B cell (primary cell): Measurements from ENCODE around the gene KLHL17. TPM values are rescaled to one million over a fixed set of nuclear protein-coding genes. Genes with fewer than 3 reads are reported as not detected.

ENCODE experiments used
- ATAC-seq: fragments of 200-7000 bp; cut with Tn5 transposase; one replicate; pipeline ENCODE4 v1.10.0; 2021; ENCODE audit warnings: low read depth, mild to moderate bottlenecking, moderate number of reproducible peaks, moderate library complexity
- CTCF ChIA-PET: fragments of 350-600 bp; sonication (Branson Sonifier 250); formaldehyde crosslinking; loops from one replicate; lab custom pipeline; 2021; ENCODE audit warnings: antibody characterized with exemption, inconsistent platforms; lab: Charles Lee
- POLR2A ChIA-PET: fragments of 350-600 bp; sonication (Branson Sonifier 250); formaldehyde crosslinking; loops from one replicate; lab custom pipeline; 2021; ENCODE audit warnings: antibody characterized with exemption; lab: Charles Lee
- DNase-seq: peaks from one replicate; pipeline ENCODE4 v3.0.0; 2013
- H2AFZ ChIP-seq: 2 replicates; pipeline ENCODE4 v1.6.1; 2012; ENCODE audit warnings: mild to moderate bottlenecking, low read depth, low read length; ENCODE audit not compliant: insufficient read depth, poor library complexity, severe bottlenecking
- H3K27ac ChIP-seq, 2 donors: 1 replicate in 1 of 2; 2 replicates in 1 of 2; pipeline ENCODE4 v1.5.1; 2012 to 2013; ENCODE audit warnings: low read length in 2 of 2, mild to moderate bottlenecking in 2 of 2, moderate library complexity in 1 of 2
- H3K27me3 ChIP-seq, 4 experiments: fragments of 200-600 bp in 1 of 4; sonication (generic) in 1 of 4; replicated peaks in 1 of 4; 1 replicate in 2 of 4; 2 replicates in 2 of 4; pipeline versions ENCODE4 v1.6.1 to v1.7.0; 2013 to 2016; ENCODE audit warnings: low read length in 3 of 4, mild to moderate bottlenecking in 2 of 4, mixed read lengths in 1 of 4, moderate library complexity in 1 of 4; ENCODE audit not compliant: insufficient read depth in 4 of 4, control insufficient read depth in 3 of 4; ENCODE audit errors: control extremely low read depth in 1 of 4
- H3K36me3 ChIP-seq, 2 experiments: replicated peaks in 1 of 2; 1 replicate in 1 of 2; 2 replicates in 1 of 2; pipeline versions ENCODE4 v1.6.1 to v1.7.1; 2013; ENCODE audit warnings: low read length in 1 of 2; ENCODE audit not compliant: insufficient read depth in 2 of 2, control insufficient read depth in 1 of 2; ENCODE audit errors: control extremely low read depth in 1 of 2, extremely low read depth in 1 of 2
- H3K4me1 ChIP-seq, 2 donors: fragments of 200-600 bp in 1 of 2; sonication (generic) in 1 of 2; 1 replicate in 1 of 2; 2 replicates in 1 of 2; pipeline versions ENCODE4 v1.5.1 to v1.6.1; 2013 to 2017; ENCODE audit warnings: low read length in 2 of 2; ENCODE audit not compliant: control insufficient read depth in 2 of 2, insufficient read depth in 2 of 2
- H3K4me2 ChIP-seq: replicated peaks from 2 replicates; pipeline ENCODE3; 2012; ENCODE audit warnings: mild to moderate bottlenecking, low read depth, low read length; ENCODE audit not compliant: poor library complexity, severe bottlenecking
- H3K4me3 ChIP-seq, 5 experiments: fragments of 200-600 bp in 1 of 5; sonication (generic) in 1 of 5; 1 replicate in 3 of 5; 2 replicates in 2 of 5; pipeline versions ENCODE4 v1.5.1 to v1.7.0; 2011 to 2016; ENCODE audit warnings: low read length in 4 of 5, mild to moderate bottlenecking in 4 of 5, low read depth in 2 of 5, control low read depth in 1 of 5, moderate library complexity in 1 of 5; ENCODE audit not compliant: insufficient read depth in 1 of 5; ENCODE audit errors: control extremely low read depth in 1 of 5, extremely low read depth in 1 of 5
- H3K79me2 ChIP-seq: fragments of 200-600 bp; sonication (generic); one replicate; pipeline ENCODE4 v1.6.0; 2016; ENCODE audit warnings: low read length; ENCODE audit not compliant: control insufficient read depth, insufficient read depth
- H3K9ac ChIP-seq: fragments of 200-600 bp; sonication (generic); 2 replicates; pipeline ENCODE4 v1.6.1; 2017; ENCODE audit warnings: mild to moderate bottlenecking, low read length, moderate library complexity
- H3K9me3 ChIP-seq, 3 donors: one replicate each; pipeline versions ENCODE4 v1.6.1 to v1.7.1; 2013; ENCODE audit warnings: low read length in 2 of 3; ENCODE audit not compliant: control insufficient read depth in 2 of 3, insufficient read depth in 1 of 3; ENCODE audit errors: control extremely low read depth in 1 of 3
- H4K20me1 ChIP-seq: 2 replicates; pipeline ENCODE4 v1.6.0; 2012; ENCODE audit warnings: mild to moderate bottlenecking, low read length; ENCODE audit not compliant: insufficient read depth, control insufficient read depth, poor library complexity, severe bottlenecking
- H3K27ac Mint-ChIP-seq: one replicate; pipeline ENCODE4 v1.8.0; 2021; ENCODE audit warnings: mixed read lengths
- H3K27me3 Mint-ChIP-seq: one replicate; pipeline ENCODE4 v1.8.0; 2021; ENCODE audit warnings: mixed read lengths
- H3K4me1 Mint-ChIP-seq: one replicate; pipeline ENCODE4 v1.8.0; 2021; ENCODE audit warnings: mixed read lengths
- H3K4me3 Mint-ChIP-seq: one replicate; pipeline ENCODE4 v1.8.0; 2021; ENCODE audit warnings: mixed read lengths
- H3K9me3 Mint-ChIP-seq: one replicate; pipeline ENCODE4 v1.8.0; 2022; ENCODE audit warnings: mixed read lengths; ENCODE audit not compliant: insufficient read depth
- CTCF ChIP-seq: fragments of 200-600 bp; IDR thresholded peaks from one replicate; pipeline ENCODE4 v1.8.0; 2022; ENCODE audit warnings: antibody characterized with exemption, mild to moderate bottlenecking
- EZH2 ChIP-seq: IDR thresholded peaks from 2 replicates; pipeline ENCODE4 v1.6.1; 2012; ENCODE audit warnings: borderline replicate concordance, low read depth, mild to moderate bottlenecking, moderate library complexity, low read length; ENCODE audit not compliant: insufficient read depth, poor library complexity, severe bottlenecking
- WGBS: methylation state at CpG from one replicate; pipeline ENCODE4 v1.1.5; 2013; ENCODE audit warnings: missing lambda C conversion rate; ENCODE audit not compliant: insufficient coverage; 5-methylcytosine and 5-hydroxymethylcytosine counted together
- intact Hi-C: fragments of 100-400 bp; cut with micrococcal nuclease; formaldehyde crosslinking; loops from one replicate; pipeline ENCODE4 v1.10.0; 2022
- polyA plus RNA-seq: library from polyadenylated mRNA; depleted of rRNA; stranded (reverse); fragments of >200 nt; gene quantifications from 2 replicates; pipeline ENCODE4 v1.2.3, GENCODE V29; 2012
- total RNA-seq, 2 donors: library from RNA; stranded (reverse); fragments of 120-200 nt in 1 of 2; gene quantifications; 1 replicate in 1 of 2; 2 replicates in 1 of 2; pipeline versions ENCODE4 v1.2.3 to v1.2.4, GENCODE V29; 2013 to 2022

Gene KLHL17
- total and polyA plus RNA-seq, 2 donors (not counting 1 experiment from before 2014, with no cell fraction given): 30.1 to 57.5 TPM

- WGBS: 96% methylated on average over 14 of the region's 15 CpGs
- Histone ChIP-seq H3K9ac (no peak overlapping the region), H3K79me2 (no peaks in the 10 kb centered on the region), H3K9me3 (no peaks in the 10 kb centered on the region), H3K27ac (no peak overlapping the region), H3K4me1 (peaks cover 2% of the 10 kb centered on the region in 2 donors), H4K20me1 (peaks cover 55% of the 10 kb centered on the region), H3K4me2 (no peak overlapping the region), H3K27me3 (peaks cover 0 to 4% (median 1%) of the 10 kb centered on the region in 4 experiments), H3K36me3 (peaks cover 0 to 75% of the 10 kb centered on the region in 2 experiments), H2AFZ (no peak overlapping the region), H3K4me3 (no peak overlapping the region)
- no peak for ATAC-seq
- Mint-ChIP-seq H3K4me1 (no peaks in the 10 kb centered on the region), H3K27me3 (no peaks in the 10 kb centered on the region), H3K9me3 (no peaks in the 10 kb centered on the region), H3K27ac (no peak overlapping the region), H3K4me3 (no peak overlapping the region)
- CTCF ChIA-PET: no interaction called here
- TF ChIP-seq EZH2 (no peak), CTCF (no peak)
- intact Hi-C loops: no loop called here
- POLR2A ChIA-PET: no interaction called here
- DNase-seq: no peak
Observed at GRCh38 chr1:947958-948357, 12.4 kb upstream of the KLHL17 start.

DNA sequence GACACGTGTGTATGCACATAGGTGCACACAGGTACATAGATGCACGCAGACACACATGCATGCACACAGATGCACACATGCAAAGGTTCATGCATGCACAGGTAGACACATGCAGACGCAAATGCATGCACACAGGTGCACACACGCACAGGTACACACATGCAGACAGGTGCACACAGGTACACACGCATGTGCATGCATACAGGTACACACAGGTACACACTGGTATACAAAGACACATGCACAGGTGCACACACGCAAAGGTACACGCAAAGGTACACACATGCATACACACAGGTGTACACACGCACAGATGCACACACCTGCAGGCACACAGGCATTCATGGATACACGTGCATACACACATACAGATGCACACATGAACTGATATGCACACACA is 10.1 kb upstream of the KLHL17 start:
- Histone ChIP-seq H3K4me3 (no peak overlapping the region), H3K27ac (no peak overlapping the region), H3K36me3 (peaks cover 0 to 92% of the 10 kb centered on the region in 2 experiments), H4K20me1 (peaks cover 73% of the 10 kb centered on the region), H3K27me3 (no peaks in the 10 kb centered on the region), H3K79me2 (no peaks in the 10 kb centered on the region), H3K9ac (no peak overlapping the region), H3K9me3 (no peaks in the 10 kb centered on the region), H3K4me1 (peaks cover 0 to under 1% of the 10 kb centered on the region in 2 donors), H3K4me2 (no peak overlapping the region), H2AFZ (no peak overlapping the region)
- intact Hi-C loops: no loop called here
- WGBS: 98% methylated on average over 9 of the region's 9 CpGs
- Mint-ChIP-seq H3K4me3 (no peak overlapping the region), H3K27me3 (no peaks in the 10 kb centered on the region), H3K27ac (no peak overlapping the region), H3K9me3 (no peaks in the 10 kb centered on the region), H3K4me1 (no peaks in the 10 kb centered on the region)
- DNase-seq (no peak), ATAC-seq (no peak)
- POLR2A ChIA-PET: no interaction called here
- TF ChIP-seq CTCF (no peak), EZH2 (no peak)
- CTCF ChIA-PET: no interaction called here
